K562 (cell line): Measurements from ENCODE around the gene CLIP2. TPM values are rescaled to one million over a fixed set of nuclear protein-coding genes. Genes with fewer than 3 reads are reported as not detected.

ENCODE experiments used
- FOXP1 ChIP-seq: sonication (generic); formaldehyde crosslinking; IDR thresholded peaks from 2 replicates; pipeline ENCODE4 v1.8.0; 2022; ENCODE audit warnings: mild to moderate bottlenecking, missing genetic modification reagents
- HNRNPUL1 ChIP-seq: fragments of 200-400 bp; formaldehyde crosslinking; IDR thresholded peaks from 2 replicates; pipeline ENCODE4 v1.6.1; 2017; ENCODE audit warnings: low read length
- MCM5 ChIP-seq: fragments of 450-650 bp; IDR thresholded peaks from 2 replicates; pipeline ENCODE4 v1.6.1; 2016; ENCODE audit warnings: low read depth
- MECOM ChIP-seq: fragments of 250-450 bp; sonication (Bioruptor Pico); IDR thresholded peaks from 2 replicates; pipeline ENCODE4 v1.8.0; 2022; ENCODE audit warnings: inconsistent platforms
- MTA1 ChIP-seq: fragments of 450-650 bp; IDR thresholded peaks from 2 replicates; pipeline ENCODE4 v1.6.1; 2017; ENCODE audit warnings: borderline replicate concordance
- ZKSCAN3 ChIP-seq: fragments of 250-450 bp; sonication (Bioruptor Pico); IDR thresholded peaks from 2 replicates; pipeline ENCODE4 v1.4.0; 2020
- ZNF263 ChIP-seq: sonication (generic); formaldehyde crosslinking; IDR thresholded peaks from 2 replicates; pipeline ENCODE4 v1.8.0; 2022; ENCODE audit warnings: mild to moderate bottlenecking, missing genetic modification reagents, borderline replicate concordance
- ZNF695 ChIP-seq: fragments of 450-650 bp; formaldehyde crosslinking; IDR thresholded peaks from 2 replicates; pipeline ENCODE4 v1.4.0; 2020; ENCODE audit warnings: mild to moderate bottlenecking, moderate library complexity
- polyA plus RNA-seq, 8 experiments: library from polyadenylated mRNA; depleted of rRNA in 4 of 8; stranded (reverse) in 5 of 8; unstranded in 3 of 8; fragments of >200 nt; fragmentation: Nextera tagmentation in 2 of 8; fragmentation: Illumina TruSeq in 1 of 8; extraction: Ambion mirVana in 2 of 8; extraction: Trizol in 1 of 8; gene quantifications; 2 replicates each; pipeline versions ENCODE4 v1.2.1 to v1.2.3, GENCODE V29; 2011 to 2014; ENCODE audit warnings: inconsistent platforms in 1 of 8, missing spikeins in 1 of 8
- total RNA-seq, 7 experiments: library from RNA; depleted of rRNA in 6 of 7; stranded (reverse); fragments of >200 nt in 6 of 7; fragmentation: Illumina TruSeq in 2 of 7; extraction: Trizol in 2 of 7; gene quantifications; 2 replicates each; pipeline versions ENCODE4 v1.2.1 to v1.2.3, GENCODE V29; 2011 to 2021; ENCODE audit warnings: low replicate concordance in 1 of 7
- TF ChIP-seq, protein P1 (sequence below): sonication (generic); formaldehyde crosslinking; IDR thresholded peaks from 2 replicates; pipeline ENCODE4 v1.8.1; 2022; ENCODE audit warnings: missing genetic modification reagents
- TF ChIP-seq, protein P2 (sequence below): fragments of 150-350 bp; conservative IDR thresholded peaks from 2 replicates; pipeline ENCODE4 v1.6.1; 2014; ENCODE audit warnings: low read length
- TF ChIP-seq, protein P3 (sequence below): fragments of 450-650 bp; formaldehyde crosslinking; IDR thresholded peaks from 2 replicates; pipeline ENCODE4 v1.4.0; 2022; ENCODE audit warnings: mild to moderate bottlenecking, moderate library complexity
- TF ChIP-seq, protein P4 (sequence below): IDR thresholded peaks from 2 replicates; pipeline ENCODE4 v1.6.1; 2012; ENCODE audit warnings: low read depth, low read length, improper control_type of control experiment, borderline replicate concordance
- TF ChIP-seq, protein P5 (sequence below): sonication (generic); formaldehyde crosslinking; IDR thresholded peaks from 2 replicates; pipeline ENCODE4 v1.8.1; 2023; ENCODE audit warnings: missing genetic modification reagents, mild to moderate bottlenecking, borderline replicate concordance

Gene CLIP2
- total and polyA plus RNA-seq, 9 of the 15 experiments (the other 6 are each of a cell fraction or from before 2014, with no cell fraction given): 0.07 to 5.4 (median 2.1) TPM

GRCh38 chr7:74272305-74273038 is 16.7 kb upstream of the CLIP2 start (continued):
- TF ChIP-seq, protein P1, sequence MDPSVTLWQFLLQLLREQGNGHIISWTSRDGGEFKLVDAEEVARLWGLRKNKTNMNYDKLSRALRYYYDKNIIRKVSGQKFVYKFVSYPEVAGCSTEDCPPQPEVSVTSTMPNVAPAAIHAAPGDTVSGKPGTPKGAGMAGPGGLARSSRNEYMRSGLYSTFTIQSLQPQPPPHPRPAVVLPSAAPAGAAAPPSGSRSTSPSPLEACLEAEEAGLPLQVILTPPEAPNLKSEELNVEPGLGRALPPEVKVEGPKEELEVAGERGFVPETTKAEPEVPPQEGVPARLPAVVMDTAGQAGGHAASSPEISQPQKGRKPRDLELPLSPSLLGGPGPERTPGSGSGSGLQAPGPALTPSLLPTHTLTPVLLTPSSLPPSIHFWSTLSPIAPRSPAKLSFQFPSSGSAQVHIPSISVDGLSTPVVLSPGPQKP (CRISPR knock-in tag): no peak
- no peak for TF ChIP-seq MECOM (CRISPR knock-in tag)
- TF ChIP-seq, protein P2, sequence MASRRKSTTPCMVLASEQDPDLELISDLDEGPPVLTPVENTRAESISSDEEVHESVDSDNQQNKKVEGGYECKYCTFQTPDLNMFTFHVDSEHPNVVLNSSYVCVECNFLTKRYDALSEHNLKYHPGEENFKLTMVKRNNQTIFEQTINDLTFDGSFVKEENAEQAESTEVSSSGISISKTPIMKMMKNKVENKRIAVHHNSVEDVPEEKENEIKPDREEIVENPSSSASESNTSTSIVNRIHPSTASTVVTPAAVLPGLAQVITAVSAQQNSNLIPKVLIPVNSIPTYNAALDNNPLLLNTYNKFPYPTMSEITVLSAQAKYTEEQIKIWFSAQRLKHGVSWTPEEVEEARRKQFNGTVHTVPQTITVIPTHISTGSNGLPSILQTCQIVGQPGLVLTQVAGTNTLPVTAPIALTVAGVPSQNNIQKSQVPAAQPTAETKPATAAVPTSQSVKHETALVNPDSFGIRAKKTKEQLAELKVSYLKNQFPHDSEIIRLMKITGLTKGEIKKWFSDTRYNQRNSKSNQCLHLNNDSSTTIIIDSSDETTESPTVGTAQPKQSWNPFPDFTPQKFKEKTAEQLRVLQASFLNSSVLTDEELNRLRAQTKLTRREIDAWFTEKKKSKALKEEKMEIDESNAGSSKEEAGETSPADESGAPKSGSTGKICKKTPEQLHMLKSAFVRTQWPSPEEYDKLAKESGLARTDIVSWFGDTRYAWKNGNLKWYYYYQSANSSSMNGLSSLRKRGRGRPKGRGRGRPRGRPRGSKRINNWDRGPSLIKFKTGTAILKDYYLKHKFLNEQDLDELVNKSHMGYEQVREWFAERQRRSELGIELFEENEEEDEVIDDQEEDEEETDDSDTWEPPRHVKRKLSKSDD: no peak
- TF ChIP-seq ZNF695 (CRISPR knock-in tag): 0 out of 2 replicates have a peak, but pooled peaks have one; percentile 1
- TF ChIP-seq, protein P3, sequence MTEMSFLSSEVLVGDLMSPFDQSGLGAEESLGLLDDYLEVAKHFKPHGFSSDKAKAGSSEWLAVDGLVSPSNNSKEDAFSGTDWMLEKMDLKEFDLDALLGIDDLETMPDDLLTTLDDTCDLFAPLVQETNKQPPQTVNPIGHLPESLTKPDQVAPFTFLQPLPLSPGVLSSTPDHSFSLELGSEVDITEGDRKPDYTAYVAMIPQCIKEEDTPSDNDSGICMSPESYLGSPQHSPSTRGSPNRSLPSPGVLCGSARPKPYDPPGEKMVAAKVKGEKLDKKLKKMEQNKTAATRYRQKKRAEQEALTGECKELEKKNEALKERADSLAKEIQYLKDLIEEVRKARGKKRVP (CRISPR knock-in tag): no peak
- TF ChIP-seq MTA1: no peak; the same call in 1 of the 2 replicates
- TF ChIP-seq, protein P4, sequence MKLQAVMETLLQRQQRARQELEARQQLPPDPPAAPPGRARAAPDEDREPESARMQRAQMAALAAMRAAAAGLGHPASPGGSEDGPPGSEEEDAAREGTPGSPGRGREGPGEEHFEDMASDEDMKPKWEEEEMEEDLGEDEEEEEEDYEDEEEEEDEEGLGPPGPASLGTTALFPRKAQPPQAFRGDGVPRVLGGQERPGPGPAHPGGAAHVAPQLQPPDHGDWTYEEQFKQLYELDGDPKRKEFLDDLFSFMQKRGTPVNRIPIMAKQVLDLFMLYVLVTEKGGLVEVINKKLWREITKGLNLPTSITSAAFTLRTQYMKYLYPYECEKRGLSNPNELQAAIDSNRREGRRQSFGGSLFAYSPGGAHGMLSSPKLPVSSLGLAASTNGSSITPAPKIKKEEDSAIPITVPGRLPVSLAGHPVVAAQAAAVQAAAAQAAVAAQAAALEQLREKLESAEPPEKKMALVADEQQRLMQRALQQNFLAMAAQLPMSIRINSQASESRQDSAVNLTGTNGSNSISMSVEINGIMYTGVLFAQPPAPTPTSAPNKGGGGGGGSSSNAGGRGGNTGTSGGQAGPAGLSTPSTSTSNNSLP: no peak
- no peak for TF ChIP-seq HNRNPUL1
- no peak; the same call in 1 of the 2 replicates for TF ChIP-seq ZNF263
- no peak for TF ChIP-seq ZKSCAN3
- 0 out of 2 replicates have a peak, but pooled peaks have one; percentile 32 for TF ChIP-seq FOXP1
- TF ChIP-seq, protein P5, sequence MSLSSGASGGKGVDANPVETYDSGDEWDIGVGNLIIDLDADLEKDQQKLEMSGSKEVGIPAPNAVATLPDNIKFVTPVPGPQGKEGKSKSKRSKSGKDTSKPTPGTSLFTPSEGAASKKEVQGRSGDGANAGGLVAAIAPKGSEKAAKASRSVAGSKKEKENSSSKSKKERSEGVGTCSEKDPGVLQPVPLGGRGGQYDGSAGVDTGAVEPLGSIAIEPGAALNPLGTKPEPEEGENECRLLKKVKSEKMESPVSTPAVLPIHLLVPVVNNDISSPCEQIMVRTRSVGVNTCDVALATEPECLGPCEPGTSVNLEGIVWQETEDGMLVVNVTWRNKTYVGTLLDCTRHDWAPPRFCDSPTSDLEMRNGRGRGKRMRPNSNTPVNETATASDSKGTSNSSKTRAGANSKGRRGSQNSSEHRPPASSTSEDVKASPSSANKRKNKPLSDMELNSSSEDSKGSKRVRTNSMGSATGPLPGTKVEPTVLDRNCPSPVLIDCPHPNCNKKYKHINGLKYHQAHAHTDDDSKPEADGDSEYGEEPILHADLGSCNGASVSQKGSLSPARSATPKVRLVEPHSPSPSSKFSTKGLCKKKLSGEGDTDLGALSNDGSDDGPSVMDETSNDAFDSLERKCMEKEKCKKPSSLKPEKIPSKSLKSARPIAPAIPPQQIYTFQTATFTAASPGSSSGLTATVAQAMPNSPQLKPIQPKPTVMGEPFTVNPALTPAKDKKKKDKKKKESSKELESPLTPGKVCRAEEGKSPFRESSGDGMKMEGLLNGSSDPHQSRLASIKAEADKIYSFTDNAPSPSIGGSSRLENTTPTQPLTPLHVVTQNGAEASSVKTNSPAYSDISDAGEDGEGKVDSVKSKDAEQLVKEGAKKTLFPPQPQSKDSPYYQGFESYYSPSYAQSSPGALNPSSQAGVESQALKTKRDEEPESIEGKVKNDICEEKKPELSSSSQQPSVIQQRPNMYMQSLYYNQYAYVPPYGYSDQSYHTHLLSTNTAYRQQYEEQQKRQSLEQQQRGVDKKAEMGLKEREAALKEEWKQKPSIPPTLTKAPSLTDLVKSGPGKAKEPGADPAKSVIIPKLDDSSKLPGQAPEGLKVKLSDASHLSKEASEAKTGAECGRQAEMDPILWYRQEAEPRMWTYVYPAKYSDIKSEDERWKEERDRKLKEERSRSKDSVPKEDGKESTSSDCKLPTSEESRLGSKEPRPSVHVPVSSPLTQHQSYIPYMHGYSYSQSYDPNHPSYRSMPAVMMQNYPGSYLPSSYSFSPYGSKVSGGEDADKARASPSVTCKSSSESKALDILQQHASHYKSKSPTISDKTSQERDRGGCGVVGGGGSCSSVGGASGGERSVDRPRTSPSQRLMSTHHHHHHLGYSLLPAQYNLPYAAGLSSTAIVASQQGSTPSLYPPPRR (CRISPR knock-in tag): no peak
- no peak for TF ChIP-seq MCM5
